Femur (tissue), 1 donor: ENCODE results near the gene LDLRAD4.
A peak's percentile ranks its signal among the peaks of the same experiment; 100 is the strongest.
"Not testable (repeated sequence)": the region's sequence is repeated elsewhere in the genome, so short reads cannot be mapped to it uniquely, and the experiment has no call there.

Experiments
- DNase-seq: peaks from one replicate; pipeline ENCODE4 v3.0.0-alpha.2; 2017

LDLRAD4 gene

GRCh38 chr18:13658436-13659204, 440.1 kb downstream of the LDLRAD4 start:
- DNase-seq, result no peak

- peak; percentile 63 for DNase-seq
Measured at GRCh38 chr18:13660510-13660909, 441.9 kb downstream of the LDLRAD4 start.

- no peak for DNase-seq
Measured at GRCh38 chr18:13661051-13661778, 442.7 kb downstream of the LDLRAD4 start.

GRCh38 chr18:13661779-13662256, 443.3 kb downstream of the LDLRAD4 start:
- no peak for DNase-seq

GRCh38 chr18:13672657-13673056, 454.1 kb downstream of the LDLRAD4 start:
- no peak for DNase-seq

- DNase-seq, result no peak
Measured at GRCh38 chr18:13676471-13676870, 457.9 kb downstream of the LDLRAD4 start.

GRCh38 chr18:13677350-13677749, 458.8 kb downstream of the LDLRAD4 start:
- not testable (repeated sequence) for DNase-seq

- peak; percentile 36 for DNase-seq
Measured at GRCh38 chr18:13680612-13681011, 462.1 kb downstream of the LDLRAD4 start.

- DNase-seq, result no peak
Measured at GRCh38 chr18:13681701-13682100, 463.1 kb downstream of the LDLRAD4 start.

GRCh38 chr18:13684546-13684945, 466.0 kb downstream of the LDLRAD4 start:
- no peak for DNase-seq

GRCh38 chr18:13688191-13689136, 469.9 kb downstream of the LDLRAD4 start:
- DNase-seq, result no peak

- DNase-seq, result not testable (repeated sequence)
Measured at GRCh38 chr18:13690060-13690459, 471.5 kb downstream of the LDLRAD4 start.

- DNase-seq, result not testable (repeated sequence)
Measured at GRCh38 chr18:13695337-13695736, 476.8 kb downstream of the LDLRAD4 start.

GRCh38 chr18:13696961-13697360, 478.4 kb downstream of the LDLRAD4 start:
- DNase-seq, result no peak

GRCh38 chr18:13700153-13700552, 481.6 kb downstream of the LDLRAD4 start:
- DNase-seq, result no peak
